ENCODE data around the gene HSPB9. TPM values are rescaled to one million over a fixed set of nuclear protein-coding genes. Genes with fewer than 3 reads are reported as not detected.
A peak's percentile ranks its signal among the peaks of the same experiment; 100 is the strongest.

Gene HSPB9
- total RNA-seq, 2 experiments from 2014 or later = not detected

DNA sequence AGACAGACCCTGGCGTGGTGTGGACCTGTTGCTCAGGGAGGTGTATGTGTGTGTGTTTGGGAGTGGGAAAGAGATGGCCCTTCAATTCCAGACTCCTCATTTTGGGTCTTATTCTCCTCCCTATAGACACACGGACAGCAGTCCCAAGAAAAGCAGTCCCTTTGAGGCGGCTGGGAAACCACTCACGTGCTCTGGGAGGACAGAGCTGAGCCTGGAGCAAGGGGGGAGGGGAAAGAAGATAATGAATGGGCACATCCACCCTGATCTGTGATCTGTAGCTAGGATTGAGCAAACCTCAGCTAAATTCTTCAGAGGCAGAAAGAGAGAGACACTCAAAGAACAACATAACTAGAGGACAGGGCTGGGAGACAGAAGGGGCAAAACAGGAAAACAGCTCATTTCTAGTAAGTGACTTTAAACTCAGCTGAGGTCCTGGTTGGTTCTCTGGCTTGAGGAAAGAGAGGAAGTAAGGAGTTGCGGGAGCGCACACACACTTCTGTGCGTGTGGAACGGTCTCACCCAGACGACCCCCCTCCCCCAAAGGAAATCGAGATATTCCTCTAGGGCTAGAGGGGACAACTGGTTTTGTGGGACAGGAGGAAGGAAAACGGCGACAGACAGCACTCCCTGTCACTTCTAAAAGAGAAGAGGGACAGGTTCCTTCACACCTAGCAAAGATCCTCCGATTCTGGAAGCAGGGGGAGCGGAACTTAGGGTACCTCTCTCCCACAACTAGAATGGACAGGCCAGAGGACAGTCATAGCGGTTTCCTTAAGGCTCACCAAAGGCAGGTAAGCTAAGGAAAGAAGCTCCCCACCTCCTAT lies 31.5 kb downstream of the HSPB9 start:
- ATAC-seq (ENCODE audit: poor library complexity) = no peak
- Mint-ChIP-seq H3K9me3 (no peaks in the 10 kb centered on the region), H3K4me1 (ENCODE audit: low read depth) (peaks cover 32% of the 10 kb centered on the region), H3K27me3 (no peaks in the 10 kb centered on the region), H3K27ac (peak overlapping the region; percentile 88), H3K36me3 (ENCODE audit: low read depth) (peaks cover 18% of the 10 kb centered on the region), H3K4me3 (peak overlapping the region; percentile 99)
- TF ChIP-seq, protein P1, sequence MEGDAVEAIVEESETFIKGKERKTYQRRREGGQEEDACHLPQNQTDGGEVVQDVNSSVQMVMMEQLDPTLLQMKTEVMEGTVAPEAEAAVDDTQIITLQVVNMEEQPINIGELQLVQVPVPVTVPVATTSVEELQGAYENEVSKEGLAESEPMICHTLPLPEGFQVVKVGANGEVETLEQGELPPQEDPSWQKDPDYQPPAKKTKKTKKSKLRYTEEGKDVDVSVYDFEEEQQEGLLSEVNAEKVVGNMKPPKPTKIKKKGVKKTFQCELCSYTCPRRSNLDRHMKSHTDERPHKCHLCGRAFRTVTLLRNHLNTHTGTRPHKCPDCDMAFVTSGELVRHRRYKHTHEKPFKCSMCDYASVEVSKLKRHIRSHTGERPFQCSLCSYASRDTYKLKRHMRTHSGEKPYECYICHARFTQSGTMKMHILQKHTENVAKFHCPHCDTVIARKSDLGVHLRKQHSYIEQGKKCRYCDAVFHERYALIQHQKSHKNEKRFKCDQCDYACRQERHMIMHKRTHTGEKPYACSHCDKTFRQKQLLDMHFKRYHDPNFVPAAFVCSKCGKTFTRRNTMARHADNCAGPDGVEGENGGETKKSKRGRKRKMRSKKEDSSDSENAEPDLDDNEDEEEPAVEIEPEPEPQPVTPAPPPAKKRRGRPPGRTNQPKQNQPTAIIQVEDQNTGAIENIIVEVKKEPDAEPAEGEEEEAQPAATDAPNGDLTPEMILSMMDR (IDR thresholded peaks at IDR 0.05) = no peak
- ChIA-PET CTCF (interaction anchor here (1.1 to 1.7 kb wide), 2 partner anchors 134 to 224 kb away, joined by 3 to 4 read pairs; partner anchors contain the start of genes NKIRAS2 and ODAD4), POLR2A (interaction anchor here (0.9 to 3.2 kb wide), 3 partner anchors 137 to 234 kb away, joined by 3 to 10 read pairs (median 3); partner anchors contain the start of genes CNP, DNAJC7 and STAT3)
- H3K27ac ChIP-seq (ENCODE audit: low read depth in 1 of 2, low read length in 2 of 2) = peak overlapping the region; percentile 72 to 79
- intact Hi-C loops (cut with DNase I, micrococcal nuclease) = loop anchor here (2.0 to 10.0 kb wide), 4 partner anchors 29 to 1331 kb away; partner anchors contain the start of genes CNP (in 1 of the 2), DHX8 (in 1 of the 2) and KAT2A (in 1 of the 2)
- H3K9me3 ChIP-seq (ENCODE audit: control insufficient read depth in 1 of 2, insufficient read depth in 1 of 2, low read length in 2 of 2) = peaks cover 0 to 7% of the 10 kb centered on the region in 2 experiments
- H3K36me3 ChIP-seq (ENCODE audit: insufficient read depth, low read length) = peaks cover 13% of the 10 kb centered on the region
- peak in 3 of 14 experiments; percentile 4 to 48 (median 44) for DNase-seq
- H3K4me1 ChIP-seq (ENCODE audit: insufficient read depth, low read length) = peaks cover 48% of the 10 kb centered on the region
- H3K4me3 ChIP-seq (ENCODE audit: low read length) = peak overlapping the region; percentile 84
- no peaks in the 10 kb centered on the region for H3K27me3 ChIP-seq (ENCODE audit: control insufficient read depth in 1 of 2, insufficient read depth in 2 of 2, low read length in 2 of 2)

DNA sequence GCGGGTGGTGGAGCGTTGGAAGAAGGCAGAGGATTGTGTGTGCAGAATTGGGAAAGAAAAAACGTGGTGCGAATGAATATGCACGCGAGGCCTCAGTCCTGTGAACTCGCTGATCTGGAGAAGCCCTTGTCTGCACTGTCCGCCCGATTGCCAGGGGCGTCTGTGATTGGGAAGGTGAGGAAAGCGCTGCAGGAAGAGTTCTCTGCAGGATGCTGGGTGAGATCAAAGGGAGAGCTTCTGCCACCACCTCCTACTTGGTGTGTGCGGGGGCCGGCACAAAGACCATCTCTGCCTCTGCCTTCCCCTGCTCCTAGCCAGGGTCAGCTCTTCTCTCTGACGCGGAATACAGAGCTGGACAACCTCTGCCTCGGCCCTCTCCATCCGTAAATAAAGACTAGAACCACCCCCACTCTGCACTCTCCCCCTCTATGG lies 33.0 kb downstream of the HSPB9 start:
- ATAC-seq (ENCODE audit: poor library complexity) = no peak

More for the DNA sequence above, 33.0 kb downstream of the HSPB9 start:
- peaks cover 10% of the 10 kb centered on the region for H3K36me3 ChIP-seq (ENCODE audit: insufficient read depth, low read length)
- Mint-ChIP-seq H3K36me3 (ENCODE audit: low read depth) (peaks cover 17% of the 10 kb centered on the region), H3K9me3 (no peaks in the 10 kb centered on the region), H3K4me3 (peak overlapping the region; percentile 99), H3K27me3 (no peaks in the 10 kb centered on the region), H3K4me1 (ENCODE audit: low read depth) (peaks cover 32% of the 10 kb centered on the region), H3K27ac (peak overlapping the region; percentile 64)
- H3K4me3 ChIP-seq (ENCODE audit: low read length) = peak overlapping the region; percentile 84
- H3K27ac ChIP-seq (ENCODE audit: low read depth in 1 of 2, low read length in 2 of 2) = no peak overlapping the region
- CTCF ChIA-PET = interaction anchor here (0.7 to 1.1 kb wide), 2 partner anchors 26 to 139 kb away, joined by 3 to 4 read pairs; partner anchors contain the start of gene DNAJC7
- intact Hi-C loops (cut with DNase I, micrococcal nuclease) = loop anchor here (1.0 to 10.0 kb wide), 8 partner anchors 23 to 1329 kb away; partner anchors contain the start of genes CNP (in 1 of the 2), DHX8 (in 1 of the 2), DNAJC7 (in 1 of the 2) and KAT2A (in 1 of the 2)
- POLR2A ChIA-PET = interaction anchor here (0.6 to 3.2 kb wide), 3 partner anchors 39 to 375 kb away, joined by 3 to 10 read pairs (median 4); partner anchors contain the start of genes DNAJC7 and GHDC
- peaks cover 0 to 7% of the 10 kb centered on the region in 2 experiments for H3K9me3 ChIP-seq (ENCODE audit: control insufficient read depth in 1 of 2, insufficient read depth in 1 of 2, low read length in 2 of 2)
- peak in 1 of 14 experiments; percentile 45 for DNase-seq
- TF ChIP-seq, protein P1 (IDR thresholded peaks at IDR 0.05) = no peak
- peaks cover 41% of the 10 kb centered on the region for H3K4me1 ChIP-seq (ENCODE audit: insufficient read depth, low read length)
- no peaks in the 10 kb centered on the region for H3K27me3 ChIP-seq (ENCODE audit: control insufficient read depth in 1 of 2, insufficient read depth in 2 of 2, low read length in 2 of 2)

All from CD4-positive, alpha-beta T cell (primary cell).